Caki2 (cell line): ENCODE measurements around the gene SLC25A12. TPM values are rescaled to one million over a fixed set of nuclear protein-coding genes. Genes with fewer than 3 reads are reported as not detected.
"Not testable (repeated sequence)": the region's sequence is repeated elsewhere in the genome, so short reads cannot be mapped to it uniquely, and the experiment has no call there.

ENCODE experiments used
- DNase-seq: peaks from one replicate; pipeline ENCODE4 v3.0.0-alpha.2; 2015; ENCODE audit warnings: low read depth
- in situ Hi-C: cut with HindIII; loops from 2 replicates; pipeline ENCODE4 v1.10.0; 2016; ENCODE audit warnings: low sequenced_read_pairs, low pct_unique_long_range_greater_than_20kb, mixed read lengths
- total RNA-seq: library from RNA; depleted of rRNA; stranded (reverse); fragments of >200 nt; shearing (Covaris generic); gene quantifications from 2 replicates; pipeline ENCODE4 v1.2.3, GENCODE V29; 2014; ENCODE audit warnings: low replicate concordance; rRNA removed

The SLC25A12 gene, protein sequence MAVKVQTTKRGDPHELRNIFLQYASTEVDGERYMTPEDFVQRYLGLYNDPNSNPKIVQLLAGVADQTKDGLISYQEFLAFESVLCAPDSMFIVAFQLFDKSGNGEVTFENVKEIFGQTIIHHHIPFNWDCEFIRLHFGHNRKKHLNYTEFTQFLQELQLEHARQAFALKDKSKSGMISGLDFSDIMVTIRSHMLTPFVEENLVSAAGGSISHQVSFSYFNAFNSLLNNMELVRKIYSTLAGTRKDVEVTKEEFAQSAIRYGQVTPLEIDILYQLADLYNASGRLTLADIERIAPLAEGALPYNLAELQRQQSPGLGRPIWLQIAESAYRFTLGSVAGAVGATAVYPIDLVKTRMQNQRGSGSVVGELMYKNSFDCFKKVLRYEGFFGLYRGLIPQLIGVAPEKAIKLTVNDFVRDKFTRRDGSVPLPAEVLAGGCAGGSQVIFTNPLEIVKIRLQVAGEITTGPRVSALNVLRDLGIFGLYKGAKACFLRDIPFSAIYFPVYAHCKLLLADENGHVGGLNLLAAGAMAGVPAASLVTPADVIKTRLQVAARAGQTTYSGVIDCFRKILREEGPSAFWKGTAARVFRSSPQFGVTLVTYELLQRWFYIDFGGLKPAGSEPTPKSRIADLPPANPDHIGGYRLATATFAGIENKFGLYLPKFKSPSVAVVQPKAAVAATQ
- 12.3 and 19.3 TPM in 2 replicates for total RNA-seq

DNA sequence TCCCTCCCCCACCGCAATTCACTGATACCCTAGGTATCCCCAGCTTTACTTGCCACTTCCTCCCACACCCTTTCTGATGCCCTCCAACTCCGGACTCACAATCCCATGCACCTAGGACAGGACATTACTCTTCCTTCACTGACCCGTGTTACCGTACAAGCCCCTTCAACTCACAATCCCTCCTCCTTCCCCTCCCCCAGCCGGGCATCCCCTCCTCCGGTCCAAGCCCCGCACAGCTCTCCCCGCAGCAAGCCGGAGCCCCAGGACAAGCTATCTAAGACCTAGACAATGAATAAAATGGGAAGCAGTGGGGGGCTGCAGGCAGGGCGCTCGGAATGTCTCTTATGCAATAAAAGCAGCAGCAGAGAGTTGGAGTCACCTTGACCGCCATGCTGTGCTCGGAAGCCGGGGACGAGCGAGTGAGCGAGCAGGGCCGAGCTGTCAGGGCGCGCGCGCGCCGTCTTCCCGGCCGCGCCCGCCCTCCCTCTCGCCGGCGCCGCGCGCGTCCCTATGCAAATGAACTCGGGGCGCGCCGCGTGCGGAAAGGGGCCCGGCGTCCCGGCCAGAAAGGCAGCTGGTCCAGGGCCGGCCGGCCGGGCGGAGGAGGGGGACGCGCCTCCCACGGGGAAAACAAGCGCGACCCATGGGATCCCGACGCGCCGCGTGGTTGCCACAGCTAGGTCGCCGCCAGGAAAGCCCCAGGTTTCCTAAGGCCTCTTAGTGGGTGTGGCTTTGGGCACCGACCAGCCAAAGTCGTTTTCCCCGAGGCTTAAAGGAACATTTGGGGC lies at the start of gene SLC25A12:
Gene SLC25A12 (minus strand): TSS at position 421 of the 788 bp plus-strand sequence. CDS start 30 bp downstream, at position 391.
- DNase-seq, result peak; percentile 86
- in situ Hi-C loops, result no loop called here

DNA sequence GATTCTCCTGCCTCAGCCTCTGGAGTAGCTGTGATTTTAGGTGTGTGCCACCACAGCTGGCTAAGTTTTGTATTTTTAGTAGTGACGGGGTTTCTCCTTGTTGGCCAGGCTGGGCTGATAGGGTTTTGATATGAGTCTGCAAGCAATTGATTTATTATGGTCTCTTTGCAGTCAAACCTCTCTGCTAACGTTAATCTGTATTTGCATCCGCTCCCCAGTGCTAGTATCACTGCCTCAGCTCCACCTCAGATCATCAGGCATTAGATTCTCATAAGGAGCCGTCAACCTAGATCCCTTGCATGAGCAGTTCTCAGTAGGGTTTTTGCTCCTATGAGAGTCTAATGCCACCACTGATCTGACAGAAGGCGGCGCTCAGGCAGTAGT lies 47.3 kb upstream of the SLC25A12 start:
- in situ Hi-C loops, result no loop called here
- DNase-seq, result no peak

DNA sequence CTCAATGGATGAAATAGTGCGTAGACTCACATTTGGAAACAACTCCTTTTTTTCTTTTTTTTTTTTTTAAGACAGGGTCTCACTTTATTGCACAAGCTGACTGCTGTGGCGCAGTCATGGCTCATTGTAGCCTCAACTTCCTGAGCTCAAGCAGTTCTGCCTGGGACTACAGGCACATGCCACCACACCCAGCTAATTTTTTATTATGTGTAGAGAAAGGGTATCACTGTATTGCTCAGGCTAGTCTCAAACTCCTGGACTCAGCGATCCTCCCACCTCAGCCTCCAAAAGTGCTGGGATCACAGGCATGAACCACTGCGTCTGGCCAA lies 45.7 kb upstream of the SLC25A12 start:
- in situ Hi-C loops, result no loop called here
- no peak for DNase-seq

DNA sequence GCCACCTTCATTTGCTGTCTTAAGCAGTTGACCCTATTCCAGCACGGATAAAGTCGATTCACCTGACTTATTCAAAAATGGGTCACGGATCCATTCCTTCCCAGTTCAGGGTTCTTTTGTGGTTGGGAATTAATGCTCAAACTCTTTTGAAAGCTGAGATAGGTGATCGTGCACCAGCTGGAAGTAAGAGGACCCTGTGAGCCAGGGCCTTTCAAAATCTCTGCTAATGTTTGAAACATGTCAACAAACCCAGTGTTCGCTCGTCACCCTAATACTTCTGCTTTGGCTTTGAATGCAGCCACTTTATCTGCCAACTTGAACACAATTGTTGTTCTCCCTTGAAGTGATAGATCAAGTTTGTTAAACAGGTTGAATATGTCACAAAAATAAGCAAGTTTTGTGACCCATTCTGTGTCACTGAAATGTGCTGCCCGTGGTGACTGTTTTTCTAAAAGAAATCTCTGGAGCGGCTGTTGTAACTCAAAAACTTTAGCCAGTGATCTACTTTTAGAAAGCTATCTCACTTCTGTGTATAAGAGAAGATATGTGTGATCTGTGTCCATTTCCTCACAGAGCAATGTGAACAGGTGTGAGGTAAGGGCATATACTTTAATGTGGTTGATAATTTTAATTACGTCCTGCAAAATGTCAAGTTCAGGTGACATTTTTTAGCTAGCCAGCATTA lies 45.2 kb upstream of the SLC25A12 start:
- in situ Hi-C loops, result no loop called here
- no peak for DNase-seq

DNA sequence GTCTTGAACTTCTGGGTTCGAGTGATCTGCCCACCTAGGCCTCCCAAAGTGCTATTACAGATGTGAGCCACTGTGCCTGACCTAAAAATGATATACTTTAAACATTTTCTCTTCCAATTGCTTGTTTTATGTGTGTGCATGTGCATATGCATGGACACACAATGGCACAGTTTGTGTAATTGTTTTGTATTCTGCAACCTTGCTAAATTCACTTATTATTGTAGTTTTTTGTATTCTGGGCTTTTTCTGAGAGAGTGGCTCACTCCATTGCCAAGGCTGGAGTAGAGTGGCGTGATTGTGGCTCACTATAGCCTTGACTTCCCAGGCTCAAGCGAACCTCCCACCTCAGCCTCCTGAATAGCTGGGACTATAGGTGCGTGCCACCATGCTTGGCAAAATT lies 36.3 kb upstream of the SLC25A12 start:
- DNase-seq, result no peak

DNA sequence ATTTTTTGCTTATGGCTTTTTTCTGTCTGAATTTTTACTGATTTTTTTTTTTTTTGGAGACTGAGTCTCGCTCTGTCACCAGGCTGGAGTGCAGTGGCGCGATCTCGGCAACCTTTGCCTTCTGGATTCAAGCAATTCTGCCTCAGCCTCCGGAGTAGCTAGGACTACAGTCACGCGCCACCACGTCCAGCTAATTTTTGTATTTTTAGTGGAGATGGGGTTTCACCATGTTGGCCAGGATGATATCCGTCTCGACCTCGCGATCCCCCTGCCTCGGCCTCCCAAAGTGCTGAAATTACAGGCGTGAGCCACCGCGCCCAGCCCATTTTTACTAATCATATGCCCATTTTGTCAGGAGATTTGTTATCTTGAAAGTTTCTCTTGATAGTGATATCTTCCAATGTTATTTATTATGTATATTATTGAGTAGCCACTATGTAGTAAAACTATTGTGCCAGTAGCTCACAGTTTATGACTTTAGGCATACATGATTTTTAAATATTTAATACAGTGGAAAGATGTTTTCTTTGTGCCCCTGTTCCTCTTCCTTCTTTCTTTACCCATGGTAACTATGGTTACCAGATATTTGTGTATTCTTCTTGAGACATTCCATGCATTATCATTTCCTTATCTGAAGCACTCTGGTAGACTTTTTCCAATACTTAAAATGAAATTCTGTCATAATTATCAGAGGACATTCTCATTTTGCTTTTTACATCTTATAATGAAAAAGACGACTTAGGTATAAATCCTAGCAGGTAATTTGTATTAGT lies 30.3 kb upstream of the SLC25A12 start:
- in situ Hi-C loops, result no loop called here
- DNase-seq, result no peak

More for the DNA sequence above, 36.3 kb upstream of the SLC25A12 start:
- in situ Hi-C loops, result no loop called here

DNA sequence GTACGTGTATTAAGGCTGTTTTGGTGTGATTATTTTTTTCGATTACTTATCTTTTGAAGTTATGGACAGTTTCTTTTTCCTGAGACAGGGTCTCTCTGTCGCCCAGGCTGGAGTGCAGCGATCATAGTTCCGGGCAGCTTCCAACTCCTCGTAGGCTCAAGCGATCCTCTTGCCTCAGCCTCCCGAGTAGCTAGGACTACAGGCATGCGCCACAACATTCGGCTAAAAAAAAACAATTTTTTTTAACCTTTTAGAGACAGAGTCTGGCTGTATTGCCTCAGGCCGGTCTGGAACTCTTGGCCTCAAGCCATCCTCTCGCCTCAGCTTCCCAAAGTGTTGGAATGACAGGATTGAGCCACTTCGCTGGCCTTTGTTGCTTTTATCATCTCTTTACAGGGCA lies 29.2 kb upstream of the SLC25A12 start:
- no peak for DNase-seq
- in situ Hi-C loops, result no loop called here

DNA sequence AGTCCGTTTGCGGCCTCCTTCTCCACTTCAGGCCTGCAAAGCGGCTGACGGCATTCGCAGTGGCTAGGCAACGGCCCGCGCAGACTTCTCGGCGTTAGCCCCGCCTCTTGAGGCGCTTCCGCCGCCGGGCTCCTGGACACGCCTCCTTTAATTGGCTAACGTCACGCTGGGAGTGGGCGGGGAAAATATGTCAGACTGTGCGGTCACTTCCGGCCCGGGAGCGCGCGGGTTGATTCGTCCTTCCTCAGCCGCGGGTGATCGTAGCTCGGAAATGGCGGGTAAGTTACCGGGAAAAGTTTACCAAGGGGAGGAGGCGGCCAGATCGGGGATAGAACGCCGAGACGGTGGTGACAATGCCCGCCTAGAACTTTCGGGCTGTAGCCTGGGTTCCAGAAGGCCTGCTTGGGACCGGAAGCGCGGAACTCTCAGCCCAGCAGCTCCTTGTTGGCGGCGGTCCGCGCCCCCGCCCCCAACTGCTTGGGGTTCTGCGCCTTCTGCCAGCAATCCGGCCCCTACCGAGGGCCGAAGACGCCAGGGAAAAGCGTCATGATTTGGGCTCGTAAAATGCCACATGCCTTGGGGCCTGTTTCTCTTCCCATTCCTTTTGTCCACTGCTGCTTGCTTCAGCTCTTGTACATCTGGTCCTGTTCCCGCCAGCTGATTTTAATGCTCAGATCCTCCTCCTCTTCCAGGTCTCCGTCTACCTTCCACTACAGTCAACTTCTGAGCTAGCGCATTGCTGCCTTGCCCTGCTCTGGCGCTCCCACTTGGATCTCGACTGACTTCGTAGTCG lies 28.4 kb upstream of the SLC25A12 start, which contains the start of gene HAT1:
Gene HAT1 (plus strand): TSS at position 232 of the 793 bp plus-strand sequence. CDS start 40 bp downstream, at position 272.
- DNase-seq, result peak; percentile 97
- in situ Hi-C loops, result no loop called here

DNA sequence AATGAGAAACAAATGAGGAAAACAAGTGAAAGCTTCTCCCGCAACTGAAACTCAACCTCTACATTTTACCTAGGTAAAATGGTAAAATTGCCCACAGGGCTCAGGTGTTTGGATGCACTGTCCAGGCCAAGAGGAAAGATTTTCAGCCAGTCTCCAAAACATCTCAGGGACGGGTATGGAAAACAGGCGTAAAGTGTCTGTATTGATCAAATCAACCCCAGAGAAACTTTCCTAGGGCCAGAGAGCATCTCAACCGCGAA lies 27.9 kb upstream of the SLC25A12 start:
- no peak for DNase-seq
- in situ Hi-C loops, result no loop called here

DNA sequence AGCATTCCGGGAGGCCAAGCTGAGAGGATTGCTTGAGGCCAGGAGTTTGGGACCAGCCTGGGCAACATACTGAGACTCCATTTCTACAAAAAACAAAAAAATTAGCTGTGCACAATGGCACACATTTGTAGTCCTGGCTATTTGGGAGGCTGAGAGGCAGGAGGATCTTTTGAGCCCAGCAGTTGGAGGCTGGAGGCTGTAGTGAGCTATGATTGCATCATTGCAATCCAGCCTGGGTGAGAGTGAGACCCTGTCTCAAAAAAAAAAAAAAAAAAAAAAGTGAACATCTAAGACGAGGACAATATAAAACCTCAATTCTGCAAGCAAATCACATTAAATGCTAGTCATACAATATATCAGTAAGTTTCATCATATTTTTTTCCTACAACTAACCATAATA lies 25.4 kb upstream of the SLC25A12 start:
- in situ Hi-C loops, result no loop called here
- no peak for DNase-seq

DNA sequence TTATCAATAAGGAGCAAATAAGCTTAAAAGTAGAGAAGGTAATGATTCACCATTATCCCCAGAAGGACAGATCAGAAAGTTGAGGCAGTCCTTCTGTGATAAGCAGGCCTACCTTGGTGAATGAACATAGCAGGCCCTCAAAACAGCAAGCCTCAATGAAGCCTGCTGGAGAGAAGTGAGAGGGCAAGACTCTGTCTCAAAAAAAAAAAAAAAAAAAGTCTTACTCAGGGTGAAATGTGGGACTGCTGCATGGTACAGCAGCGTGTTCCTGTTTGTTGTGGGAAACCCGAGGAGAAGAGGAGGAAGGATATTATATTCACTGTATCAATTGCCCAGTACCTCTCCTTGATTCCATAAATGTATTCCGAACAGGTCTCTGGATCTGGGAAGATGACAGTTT lies 19.5 kb upstream of the SLC25A12 start:
- no peak for DNase-seq
- in situ Hi-C loops, result no loop called here

DNA sequence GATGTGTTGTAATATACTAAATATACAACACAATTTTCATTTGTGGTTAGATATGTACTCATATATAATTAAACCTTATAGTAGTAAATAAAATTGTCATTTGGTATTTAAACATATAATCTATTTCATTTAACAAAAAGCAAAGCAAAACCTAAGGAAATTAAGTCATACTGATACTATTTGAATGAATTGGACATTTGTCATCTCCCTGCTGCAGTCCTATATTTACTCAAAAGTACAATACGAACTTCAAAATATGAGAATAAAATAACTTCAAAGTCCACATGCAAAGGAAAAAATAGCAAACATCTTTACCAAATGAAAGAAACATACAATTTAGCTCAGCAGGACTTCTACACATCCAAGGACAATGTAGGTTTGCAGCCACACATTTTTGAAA lies 16.4 kb upstream of the SLC25A12 start:
- DNase-seq, result no peak
- in situ Hi-C loops, result no loop called here

DNA sequence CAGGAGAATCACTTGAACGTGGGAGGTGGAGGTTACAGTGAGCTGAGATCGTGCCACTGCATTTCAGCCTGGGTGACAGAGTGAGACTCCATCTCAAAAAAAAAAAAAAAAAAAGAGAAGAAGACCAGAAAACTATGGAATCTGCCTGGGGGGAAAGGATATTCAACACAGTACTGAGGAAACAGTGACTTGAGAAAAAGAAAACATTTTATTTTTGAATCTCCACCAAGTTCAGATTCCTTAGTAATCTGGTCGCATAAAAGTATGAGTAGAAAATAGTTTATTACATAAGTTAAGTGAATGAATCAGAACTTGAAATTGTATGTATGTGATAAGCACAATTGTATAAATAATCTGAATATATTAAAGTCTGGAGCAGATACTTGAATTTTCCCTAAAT lies 15.2 kb upstream of the SLC25A12 start:
- DNase-seq, result no peak
- in situ Hi-C loops, result no loop called here

DNA sequence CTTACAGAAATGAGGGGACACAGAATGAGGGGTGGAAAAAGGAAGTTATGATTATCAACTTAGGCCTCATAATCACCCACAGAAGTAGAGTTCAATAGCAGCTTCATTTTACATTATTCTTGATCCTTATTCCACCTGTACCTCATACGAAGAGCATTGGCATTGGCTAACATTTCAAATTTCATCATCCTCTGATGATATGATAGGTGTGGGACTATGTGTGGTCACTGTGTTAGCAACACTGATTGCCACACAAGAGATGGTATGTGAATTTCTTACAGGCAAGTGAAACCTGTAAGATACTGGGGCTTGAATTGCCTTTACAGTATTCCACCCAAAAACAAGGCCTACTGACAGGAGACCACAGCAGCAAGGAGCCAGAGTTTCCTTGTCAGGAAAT lies 14.2 kb upstream of the SLC25A12 start:
- in situ Hi-C loops, result no loop called here
- no peak for DNase-seq

DNA sequence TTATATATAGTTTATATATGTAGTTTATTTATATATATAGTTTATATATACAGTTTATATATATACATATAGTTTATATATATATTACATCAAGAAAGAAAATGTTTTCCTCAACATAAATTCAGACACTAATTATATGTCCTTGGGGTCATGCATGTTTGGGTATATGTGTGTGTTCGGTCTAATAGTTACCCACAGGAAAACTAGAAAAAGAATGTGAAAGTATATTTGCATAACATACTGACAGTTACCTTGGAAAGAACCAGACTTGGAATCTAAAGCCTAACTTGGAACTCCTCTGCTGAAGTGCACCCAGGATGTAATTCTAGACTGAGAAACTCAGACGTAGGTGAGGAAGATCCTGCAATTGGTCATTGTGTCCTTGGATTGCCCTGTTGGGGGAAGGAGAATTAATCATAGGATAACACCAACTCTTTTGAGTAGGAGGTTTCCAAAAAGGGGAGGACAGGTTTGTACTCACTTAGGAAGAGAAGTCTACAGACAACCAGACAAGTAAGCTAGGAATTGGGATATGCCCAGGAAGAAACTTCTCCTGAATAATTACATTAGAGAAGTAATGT lies 8.9 kb upstream of the SLC25A12 start:
- no peak for DNase-seq
- in situ Hi-C loops, result no loop called here

DNA sequence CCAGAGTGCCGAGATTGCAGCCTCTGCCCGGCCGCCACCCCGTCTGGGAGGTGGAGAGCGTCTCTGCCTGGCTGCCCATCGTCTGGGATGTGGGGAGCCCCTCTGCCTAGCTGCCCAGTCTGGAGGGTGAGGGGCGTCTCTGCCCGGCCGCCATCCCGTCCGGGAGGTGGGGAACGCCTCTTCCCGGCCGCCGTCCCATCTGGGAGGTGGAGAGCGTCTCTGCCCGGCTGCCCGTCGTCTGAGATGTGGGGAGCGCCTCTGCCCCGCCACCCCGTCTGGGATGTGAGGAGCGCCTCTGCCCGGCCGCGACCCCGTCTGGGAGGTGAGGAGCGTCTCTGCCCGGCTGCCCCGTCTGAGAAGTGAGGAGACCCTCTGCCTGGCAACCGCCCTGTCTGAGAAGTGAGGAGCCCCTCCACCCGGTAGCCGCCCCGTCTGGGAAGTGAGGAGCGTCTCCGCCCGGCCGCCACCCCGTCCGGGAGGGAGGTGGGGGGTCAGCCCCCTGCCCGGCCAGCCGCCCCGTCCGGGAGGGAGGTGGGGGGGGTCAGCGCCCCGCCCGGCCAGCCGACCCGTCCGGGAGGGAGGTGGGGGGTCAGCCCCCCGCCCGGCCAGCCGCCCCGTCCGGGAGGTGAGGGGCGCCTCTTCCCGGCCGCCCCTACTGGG lies 5.7 kb upstream of the SLC25A12 start:
- DNase-seq, in situ Hi-C loops: not testable (repeated sequence)
